OCI-M1 (cell line): Measurements from ENCODE around the gene ALOXE3.

ENCODE experiments used
- DNase-seq: peaks from one replicate; lab custom pipeline; 2025; lab: John Stamatoyannopoulos, UW

Gene ALOXE3

DNA sequence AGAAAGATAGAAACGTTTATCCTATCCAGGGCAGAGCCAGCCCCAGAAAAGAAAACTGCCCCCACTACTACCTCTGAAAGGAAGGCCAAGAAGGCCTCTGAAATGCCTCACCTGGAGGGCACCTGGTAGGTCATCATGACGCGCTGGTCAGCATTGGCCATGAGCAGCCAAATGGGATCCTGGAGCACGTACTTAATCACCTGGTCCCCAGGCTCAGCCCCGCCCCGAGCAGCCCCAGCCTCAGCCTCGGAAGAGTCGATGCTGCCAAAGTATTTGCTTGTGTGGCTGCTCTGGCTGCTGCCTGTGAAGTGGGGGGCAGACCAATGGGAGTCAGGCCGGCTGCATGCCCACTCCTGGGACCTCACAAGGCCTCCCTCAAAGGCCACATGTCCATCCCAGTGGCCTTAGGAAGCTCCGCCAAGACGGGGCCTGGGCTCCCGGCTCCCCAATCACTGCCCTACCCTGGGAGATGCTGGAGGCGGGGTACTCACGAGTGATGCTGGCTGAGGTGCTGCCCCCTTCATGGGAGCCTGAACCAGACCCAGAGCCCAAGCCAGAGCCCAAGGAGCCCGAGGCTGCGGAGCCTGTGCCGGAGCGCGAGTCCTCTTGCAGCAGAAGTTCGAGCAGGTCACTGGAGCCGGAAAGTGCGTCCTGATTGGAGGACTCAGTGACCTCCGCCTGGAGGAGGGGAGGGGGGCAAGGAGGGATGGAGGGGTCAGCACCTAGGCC, 24.0 kb upstream of the ALOXE3 start:
- no peak for DNase-seq

DNA sequence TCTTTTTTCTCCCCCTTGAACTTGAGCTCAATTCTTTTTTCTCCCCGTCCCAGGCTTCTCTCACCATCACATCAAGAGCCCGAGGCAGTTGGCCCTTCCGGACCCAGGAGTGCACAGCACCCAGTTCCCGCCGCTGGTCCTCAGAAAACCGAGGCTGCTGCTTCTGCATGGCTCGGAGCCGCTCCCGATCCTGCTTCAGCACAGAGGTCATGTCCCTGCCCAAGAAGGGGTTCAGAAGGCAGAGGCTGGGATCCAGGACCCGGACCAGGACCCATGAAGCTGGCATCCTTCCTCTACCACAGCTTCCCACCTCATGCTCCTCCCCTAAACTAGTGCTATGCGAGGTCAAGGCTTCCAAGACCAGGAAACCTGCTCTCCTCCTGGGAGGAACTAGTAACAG, 23.4 kb upstream of the ALOXE3 start:
- DNase-seq, result no peak

DNA sequence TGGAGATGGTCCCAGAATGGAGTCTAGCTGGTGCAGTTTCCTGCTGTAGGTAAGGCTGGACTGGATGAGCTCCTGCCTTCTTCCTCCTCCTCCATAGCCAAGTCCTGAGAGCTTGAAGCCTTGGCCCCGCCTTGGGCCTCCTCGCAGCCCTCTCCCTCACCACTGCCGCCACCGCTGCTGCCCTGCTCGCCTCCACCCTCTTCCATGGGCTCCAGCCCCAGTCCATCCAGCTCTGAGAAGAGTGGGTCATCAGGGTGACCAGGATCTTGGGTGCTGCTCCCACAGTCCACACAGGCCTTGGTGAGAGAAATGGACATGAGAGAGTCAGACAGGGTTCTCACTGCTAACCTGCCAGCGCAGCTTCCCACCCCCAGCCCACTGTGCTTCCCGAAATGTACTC, 22.7 kb upstream of the ALOXE3 start:
- DNase-seq, result no peak

DNA sequence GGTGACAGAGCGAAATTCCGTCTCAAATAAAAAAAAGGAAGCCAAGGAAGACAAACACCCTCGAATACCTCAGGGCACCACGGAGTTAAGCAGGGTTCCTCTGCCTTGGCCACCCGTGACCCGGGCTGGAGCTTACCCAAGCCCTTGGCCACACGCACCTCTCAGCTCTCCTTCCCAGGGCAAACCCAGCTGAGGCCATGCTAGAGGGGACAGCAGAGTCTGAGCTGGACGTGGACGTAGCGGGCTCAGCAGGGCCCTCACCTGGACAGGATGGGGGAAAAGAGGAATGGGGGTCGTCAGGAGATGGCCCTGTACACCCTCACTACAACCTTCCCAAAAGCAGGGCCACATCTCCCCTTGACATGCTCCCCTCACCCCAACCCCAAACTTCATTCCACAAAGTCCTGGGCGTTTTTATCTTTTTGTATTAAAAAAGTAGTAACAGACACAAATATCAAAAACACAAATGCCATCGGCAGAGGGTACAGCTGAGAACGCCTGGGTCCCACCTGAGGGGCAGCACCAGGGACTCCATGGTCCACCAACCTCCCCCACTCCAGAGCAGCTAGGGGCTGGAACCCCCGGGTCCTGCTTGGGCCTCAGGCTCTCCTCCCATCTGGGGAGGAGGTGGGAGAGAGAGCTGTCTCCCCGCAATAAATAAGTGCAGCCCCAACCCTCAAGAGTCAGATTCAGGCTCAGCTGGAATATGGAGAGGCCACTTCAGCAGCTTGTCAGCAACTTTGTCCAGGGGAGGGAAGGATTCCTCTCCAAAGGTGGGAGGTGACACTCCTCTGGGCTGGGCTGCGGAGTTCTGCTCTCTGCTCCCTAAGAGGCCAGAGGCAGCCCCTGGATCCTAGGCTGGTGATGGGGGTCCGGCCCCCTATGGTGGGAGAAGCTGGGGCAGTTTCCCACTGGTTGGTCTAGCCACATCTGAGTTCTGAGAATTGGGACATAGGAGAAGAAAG, 22.0 kb upstream of the ALOXE3 start:
- DNase-seq, result no peak

DNA sequence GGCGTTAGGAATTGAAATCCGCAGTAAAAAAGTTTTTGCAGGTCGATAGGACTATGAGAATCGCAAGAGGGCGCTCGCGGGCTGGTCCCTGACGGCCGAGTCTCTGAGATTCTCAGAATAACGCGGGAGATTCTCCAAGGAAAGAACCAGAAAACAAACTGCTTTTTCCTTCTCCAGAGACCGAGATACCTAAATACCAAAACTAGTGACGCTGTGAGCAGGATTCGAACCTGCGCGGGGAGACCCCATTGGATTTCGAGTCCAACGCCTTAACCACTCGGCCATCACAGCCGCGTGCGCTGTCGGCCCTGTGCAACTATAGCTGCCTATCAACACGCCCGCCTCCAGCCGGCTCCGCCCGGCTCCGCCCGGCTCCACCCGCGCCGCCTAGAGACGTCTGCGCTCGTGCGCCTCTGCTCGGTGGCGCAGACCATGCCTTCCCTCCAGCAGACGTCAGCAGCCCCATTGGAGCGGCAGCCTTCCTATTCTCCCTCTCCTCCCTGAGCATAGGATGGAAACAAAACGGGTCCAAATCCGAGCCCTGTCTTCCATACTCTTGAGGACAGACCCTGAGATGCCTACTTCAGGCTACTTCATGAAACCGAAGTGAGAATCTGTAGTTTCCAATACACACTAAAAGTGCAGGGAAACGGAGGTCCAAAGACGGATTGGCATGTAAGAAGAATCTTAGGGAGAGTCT, 20.5 kb upstream of the ALOXE3 start:
- DNase-seq, result peak; percentile 100

DNA sequence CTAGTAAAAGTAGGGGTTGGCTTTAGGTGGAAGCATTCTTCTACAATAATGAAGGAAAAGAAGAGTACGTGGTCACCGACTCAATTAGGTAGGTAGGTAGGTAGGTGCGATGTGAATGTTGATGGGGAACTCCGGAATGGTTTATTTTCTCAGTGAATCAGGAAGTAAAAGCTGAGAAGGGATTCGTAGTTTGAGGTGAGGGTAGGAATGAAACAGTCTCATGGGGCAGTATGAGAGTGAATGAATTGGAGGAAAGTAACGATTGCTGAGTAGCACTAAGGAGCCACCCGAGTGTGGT, 20.0 kb upstream of the ALOXE3 start:
- DNase-seq, result no peak

DNA sequence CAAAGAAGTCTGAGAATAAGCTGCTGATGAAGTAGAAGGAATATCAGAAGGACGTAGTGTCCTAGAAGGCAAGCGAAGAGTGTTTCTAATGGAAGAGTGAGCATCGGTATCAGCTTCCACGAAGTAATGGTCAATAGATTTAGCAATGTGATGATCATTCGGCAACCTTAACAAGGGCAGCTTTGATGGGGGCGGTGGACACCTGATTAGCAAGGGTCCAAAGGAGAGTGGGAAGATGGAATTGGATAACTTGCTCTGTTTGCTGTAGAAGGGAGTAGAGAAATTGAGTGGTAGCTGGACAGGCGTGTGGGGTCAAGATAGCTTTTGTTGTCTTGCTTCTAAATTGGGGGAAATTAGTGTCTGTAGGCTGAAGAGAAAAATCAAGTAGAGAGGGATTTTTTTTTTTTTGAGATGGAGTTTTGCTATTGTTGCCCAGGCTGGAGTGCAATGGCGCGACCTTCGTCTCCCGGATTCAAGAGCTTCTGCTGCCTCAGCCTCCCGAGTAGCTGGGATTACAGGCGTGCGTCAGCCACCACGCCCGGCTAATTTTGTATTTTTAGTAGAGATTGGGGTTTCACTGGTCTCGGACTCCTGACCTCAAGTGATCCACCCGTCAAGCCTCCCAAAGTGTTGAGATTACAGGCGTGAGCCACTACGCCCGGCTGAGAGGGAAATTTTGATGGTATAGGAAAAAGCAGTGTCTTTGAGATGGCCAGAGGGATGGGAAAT, 19.5 kb upstream of the ALOXE3 start:
- DNase-seq, result no peak

DNA sequence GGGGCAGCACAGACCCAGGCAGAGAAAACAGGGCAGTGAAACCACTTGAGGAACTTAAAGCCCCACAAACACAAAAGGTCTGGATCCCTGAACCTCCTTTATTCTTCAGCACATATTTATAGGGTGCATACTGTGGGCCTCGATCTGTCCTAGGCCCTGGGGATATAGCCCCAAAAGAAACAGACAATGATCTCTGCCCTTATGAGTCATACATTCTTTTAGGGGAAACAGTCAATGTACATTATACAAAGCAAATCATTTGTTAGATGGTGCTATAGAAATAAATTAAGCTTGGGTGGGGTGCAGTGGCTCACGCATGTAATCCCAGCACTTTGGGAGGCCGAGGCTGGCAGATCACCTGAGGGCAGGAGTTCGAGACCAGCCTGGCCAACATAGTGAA, 15.6 kb upstream of the ALOXE3 start:
- DNase-seq, result no peak

DNA sequence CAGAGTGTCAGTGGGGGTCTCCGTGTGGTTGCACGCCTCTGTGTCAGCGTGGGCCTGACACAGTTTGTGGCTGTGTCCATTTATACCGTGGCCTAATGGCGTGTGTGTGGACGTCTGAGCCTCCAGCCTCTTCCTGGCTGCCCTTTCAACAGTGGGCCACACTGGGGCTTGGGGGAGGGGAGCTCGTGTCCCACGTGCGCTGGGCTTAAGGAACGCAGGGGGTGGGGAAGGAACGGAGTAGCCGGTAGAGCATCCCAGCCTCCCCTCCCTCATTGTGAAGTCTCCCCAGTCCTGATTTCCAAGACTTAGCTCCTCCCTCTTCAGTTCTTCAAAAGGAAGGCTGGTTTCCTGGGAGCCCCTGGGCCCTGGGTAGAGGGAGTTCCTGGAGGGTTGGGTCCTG, 15.1 kb upstream of the ALOXE3 start:
- DNase-seq, result no peak

DNA sequence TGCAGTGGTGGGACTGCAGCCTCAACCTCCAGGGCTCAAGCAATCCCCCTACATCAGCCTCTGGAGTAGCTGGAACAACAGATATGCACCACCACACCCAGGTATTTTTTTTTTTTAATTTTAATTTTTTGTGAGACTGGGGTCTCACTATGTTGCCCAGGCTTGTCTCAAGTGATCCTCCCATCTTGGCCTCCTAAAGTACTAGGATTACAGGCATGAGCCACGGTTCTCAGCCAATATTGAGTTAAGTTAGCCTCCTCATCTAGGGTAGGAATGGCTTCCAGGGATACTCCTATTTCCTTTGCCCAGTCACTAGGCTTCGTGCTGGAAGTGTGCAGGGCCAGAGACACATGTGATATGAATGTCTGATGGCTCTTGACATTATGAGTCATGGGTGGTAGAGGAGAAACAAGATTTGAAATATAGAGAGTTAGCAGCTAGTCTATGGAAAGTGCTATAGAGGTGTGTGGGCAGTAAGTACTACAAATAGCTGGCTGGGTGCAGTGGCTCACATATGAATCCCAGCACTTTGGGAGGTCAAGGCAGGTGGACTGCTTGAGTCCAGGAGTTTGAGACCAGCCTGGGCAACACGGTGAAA, 13.6 kb upstream of the ALOXE3 start:
- no peak for DNase-seq

DNA sequence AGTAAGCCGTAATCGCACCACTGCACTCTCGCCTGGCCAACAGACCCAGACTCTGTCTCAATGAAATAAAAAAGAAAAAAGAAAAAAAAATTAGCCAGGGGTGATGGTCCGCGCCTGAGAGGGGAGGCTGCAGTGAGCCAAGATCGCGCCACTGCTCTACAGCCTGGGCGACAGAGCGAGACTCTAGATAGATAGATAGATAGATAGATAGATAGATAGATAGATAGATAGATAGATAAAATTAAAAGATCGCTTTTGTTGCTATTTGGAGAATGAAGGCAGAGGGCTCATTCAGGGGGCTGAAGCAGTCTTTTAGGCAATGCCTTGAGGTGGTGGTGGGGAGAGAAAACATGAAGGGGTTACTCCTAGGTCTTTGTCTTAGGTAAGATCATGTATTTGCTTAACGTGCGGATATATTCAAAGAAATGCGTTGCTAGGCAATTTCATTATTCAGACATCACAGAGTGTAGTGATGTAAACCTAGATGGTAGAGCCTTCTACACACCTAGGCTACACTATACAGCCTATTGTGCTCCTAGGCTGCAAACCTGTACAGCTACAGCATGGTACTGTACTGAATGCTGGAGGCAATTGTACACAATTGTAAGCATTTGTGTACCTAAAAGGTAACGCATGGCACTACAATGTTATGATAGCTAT, 9.9 kb upstream of the ALOXE3 start:
- no peak for DNase-seq

DNA sequence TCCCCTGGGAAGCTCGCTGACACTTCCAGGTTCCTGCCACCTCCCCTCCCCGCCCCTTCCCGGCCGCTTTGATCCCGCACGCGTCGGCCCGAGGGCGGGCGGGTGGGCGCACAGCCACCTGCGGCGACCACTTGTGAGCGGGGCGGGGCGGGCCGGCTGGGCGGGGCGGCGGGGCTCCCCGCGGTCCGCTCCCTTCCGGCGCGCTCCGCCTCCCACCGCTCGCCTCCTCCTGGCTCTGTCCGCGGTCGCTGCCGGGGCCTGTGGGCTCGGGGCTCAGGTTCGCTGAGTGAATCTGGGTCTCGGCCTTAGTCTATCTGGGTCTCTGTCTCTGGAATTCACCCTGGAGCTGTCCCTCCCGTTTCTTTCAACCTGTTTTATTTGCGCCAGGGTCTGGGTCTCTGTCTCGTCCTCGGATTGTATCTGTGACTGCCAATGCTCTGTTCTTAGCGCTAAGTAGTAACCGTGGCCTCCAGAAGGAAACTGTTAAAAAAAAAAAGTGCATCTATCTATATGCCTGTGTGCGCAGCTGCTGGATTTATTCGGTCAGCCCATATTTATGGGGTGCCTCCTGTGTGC, 8.3 kb upstream of the ALOXE3 start:
- DNase-seq, result peak; percentile 74

DNA sequence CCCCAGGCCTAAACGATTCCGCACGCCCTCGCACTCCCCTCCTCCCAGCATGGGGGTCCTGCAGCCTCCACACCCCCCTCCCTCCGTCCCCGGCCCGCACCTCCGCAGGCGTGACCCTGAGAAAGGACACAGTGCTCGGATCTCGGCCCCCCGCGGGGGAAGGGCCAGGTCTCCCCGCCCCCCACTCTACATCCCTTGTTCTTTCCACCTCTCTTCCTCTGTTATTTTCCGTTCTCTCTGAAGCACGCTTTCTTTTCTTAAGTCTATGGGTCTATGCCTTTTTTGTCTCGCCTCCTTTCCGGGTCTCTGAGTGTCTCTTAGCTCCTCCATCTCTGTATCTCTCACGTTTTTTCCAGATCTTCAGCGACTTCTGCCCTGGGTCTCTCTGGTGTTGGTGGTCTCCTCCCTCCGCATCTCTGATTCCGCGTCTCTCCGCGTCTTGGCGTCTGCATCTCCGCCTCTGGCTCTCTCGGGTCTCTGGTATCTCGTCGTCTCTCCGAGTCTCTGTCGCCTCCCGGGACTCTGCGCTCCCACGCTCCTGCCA, 7.7 kb upstream of the ALOXE3 start:
- peak; percentile 73 for DNase-seq

DNA sequence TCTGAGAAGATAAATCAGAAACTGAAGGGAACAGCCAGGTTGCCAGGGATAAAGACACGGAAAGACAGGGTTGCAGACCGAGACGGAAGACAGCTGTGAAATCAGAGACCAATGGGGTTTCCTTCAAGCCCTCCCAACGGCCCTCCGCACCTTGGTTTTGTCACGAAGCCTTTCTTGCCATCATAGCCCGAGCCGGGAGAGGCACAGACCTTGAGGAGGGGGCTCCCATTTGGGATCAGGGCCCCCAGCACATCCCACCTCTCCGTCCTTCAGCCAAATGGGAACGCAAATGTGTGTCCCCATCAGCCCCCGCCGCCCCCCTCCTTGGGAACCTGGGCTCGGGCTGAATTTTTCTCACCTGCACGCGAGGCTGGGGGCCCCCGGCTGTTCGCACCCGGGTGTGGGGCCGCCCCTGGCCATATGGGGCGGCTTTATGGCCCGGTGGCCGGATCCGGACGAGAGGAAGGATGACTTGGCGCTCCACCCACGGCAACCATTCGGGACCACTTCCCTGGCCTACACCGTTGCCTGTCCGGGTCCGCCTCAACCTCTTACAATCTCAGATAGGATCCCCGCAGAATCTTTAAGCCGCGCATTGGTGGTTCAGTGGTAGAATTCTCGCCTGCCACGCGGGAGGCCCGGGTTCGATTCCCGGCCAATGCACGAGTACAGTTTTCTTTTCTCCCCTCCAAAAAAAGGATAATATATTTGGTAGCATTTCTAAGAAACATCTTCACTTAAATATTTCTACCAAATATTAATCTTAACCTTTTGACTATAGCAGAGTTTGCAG, 7.0 kb upstream of the ALOXE3 start:
- peak; percentile 95 for DNase-seq

DNA sequence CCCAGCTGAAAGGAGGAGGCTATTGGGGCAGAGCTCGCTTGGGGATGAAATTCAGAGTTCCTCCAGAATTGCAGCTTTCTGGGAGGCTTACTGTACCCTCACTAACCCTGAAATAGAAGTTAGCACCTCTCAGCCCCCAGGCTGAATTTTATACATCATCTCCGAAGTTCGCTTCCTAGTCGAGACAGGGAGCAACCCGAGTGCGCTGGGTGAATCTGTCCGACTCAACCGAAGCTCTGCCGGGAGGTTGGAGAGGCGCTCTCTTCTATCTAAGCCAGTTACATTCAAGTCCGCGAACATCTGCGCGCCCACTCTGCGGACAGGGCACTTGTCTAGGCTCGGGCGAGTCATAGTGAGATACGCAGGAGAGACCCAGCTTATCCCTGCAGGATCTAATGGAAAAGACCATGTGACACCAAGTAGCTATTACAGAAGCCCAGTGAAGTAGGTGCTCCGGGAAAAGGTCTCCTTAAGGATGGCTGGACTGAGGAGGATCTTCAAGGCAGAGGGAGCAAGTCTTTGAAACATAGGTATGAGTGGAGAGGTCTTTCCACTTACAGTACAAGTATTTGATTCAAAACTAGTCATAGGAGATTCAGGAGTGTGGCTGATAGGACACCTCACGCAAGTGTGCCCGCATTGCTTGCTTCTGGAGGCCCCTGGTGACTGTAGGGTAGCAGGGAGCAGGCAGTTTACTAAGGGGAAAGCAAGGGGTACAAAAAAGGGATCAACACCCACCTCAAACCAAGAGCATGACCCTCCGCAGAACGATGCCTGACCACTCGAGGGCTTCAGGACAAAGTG, 6.2 kb upstream of the ALOXE3 start:
- DNase-seq, result peak; percentile 77

DNA sequence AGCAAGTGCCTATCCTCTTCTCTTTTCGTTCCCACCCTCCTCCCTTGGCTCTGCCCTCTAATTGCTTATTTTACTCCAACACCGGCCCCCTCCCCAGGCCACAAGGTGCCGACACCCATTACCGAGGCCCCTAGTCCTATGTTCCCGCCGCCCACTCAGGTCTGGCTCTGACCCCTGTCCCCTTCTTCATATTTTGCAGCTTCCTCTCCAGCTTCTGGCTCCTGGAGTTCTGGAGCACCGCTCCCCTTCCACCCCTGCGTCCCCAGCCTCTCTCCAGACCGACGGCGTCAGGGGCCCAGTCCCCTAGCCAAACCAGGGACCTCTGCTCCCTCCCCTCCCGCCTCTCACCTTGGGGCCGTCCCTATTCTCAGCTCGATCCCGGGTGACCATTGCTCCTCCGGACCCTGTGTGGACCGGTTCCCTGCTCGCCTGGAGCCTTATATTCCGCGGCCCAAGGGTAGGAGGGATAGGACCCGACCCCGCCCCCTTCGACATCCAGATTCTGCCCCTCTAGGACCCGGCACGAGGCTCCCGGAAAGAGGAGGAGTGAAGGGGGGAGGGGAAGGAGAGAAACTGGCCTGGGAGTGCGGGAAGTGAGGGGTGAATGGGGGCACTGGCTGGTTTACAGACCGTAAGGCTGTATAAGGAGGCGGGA, 5.5 kb upstream of the ALOXE3 start, which contains the start of gene HES7:
TSS of gene HES7 (minus strand) at position 412 of the 655 bp plus-strand sequence. CDS start at position 390, 22 bp downstream.
- peak; percentile 77 for DNase-seq

DNA sequence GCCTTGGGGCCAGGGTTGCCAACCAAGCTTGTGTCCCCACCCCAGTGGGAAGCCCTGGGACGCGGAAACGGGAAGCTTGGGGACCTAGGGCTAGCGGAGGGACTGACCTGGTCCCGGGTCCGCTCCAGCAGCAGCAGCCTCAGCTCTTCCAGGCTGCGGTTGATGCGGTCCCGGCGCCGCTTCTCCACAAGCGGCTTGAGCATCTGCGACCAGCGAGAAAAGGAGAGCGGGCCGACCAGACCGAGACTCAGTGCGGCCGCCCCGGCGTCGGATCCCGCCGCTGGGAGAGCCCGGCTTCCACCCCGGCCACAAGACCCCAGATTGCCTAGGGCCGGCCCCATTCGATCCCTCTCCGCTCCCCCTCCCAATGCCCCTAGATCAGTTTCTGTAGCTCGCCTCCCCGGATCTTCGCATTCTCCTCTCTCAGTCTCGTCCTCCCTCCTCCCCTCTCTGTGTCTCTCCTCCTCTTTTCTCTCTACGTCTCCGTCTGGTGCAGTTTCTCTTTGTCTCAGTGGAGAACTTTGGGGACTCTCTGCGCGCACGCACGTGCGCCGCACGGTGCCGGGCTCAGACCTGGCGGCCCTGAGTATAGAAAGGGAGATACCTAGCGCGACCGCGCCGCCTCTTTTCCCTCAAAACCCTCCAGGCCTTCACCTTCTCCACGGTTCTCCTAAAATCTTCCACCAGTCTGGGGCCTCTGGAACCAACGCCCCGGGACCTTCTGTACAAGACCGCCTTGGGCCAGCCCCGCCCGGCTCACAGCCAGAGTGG, 4.8 kb upstream of the ALOXE3 start:
- DNase-seq, result peak; percentile 72
